Activated CD8-positive, alpha-beta memory T cell treated with anti-CD3 and anti-CD28 coated beads for 4 hours (primary cell): ENCODE measurements around the gene ISOC1.

Experiments used
- DNase-seq, 2 donors: peaks; one replicate each; pipeline ENCODE4 v3.0.0-alpha.2; 2020; ENCODE audit warnings: low read depth in 2 of 2

The ISOC1 gene

DNA sequence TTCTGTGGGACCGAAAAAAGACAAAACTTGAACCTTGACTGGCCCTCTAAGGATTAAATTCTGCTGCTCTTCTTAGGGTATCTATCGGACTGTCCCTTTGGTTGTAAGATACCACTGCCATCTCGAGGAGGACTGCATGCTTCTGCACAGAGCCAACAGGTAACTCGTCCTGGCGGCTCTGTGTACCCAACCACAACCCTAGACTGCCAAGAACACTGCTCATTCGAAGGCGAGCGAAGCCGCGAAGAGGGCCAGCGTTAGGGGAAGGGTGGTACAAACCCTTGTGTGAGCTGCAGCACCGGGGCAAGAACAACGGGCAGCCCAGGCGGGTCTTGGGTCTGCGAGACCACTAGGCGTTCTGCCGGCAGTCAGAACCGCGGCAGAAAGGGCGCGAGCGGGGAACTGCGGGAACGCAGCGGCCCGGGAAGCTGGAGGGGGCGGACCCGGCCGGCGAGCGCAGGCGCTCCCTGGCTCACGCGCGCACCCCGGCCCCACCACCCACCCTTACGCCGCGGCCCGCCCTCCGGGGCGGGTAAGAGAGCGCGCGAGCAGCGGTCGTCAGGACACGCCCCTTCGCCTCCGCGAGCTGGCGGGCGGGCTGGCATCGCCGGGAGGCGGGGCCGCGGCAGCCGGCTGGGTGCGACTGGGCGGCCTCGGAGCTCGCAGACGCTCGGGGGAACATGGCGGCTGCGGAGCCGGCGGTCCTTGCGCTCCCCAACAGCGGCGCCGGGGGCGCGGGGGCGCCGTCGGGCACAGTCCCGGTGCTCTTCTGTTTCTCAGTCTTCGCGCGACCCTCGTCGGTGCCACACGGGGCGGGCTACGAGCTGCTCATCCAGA lies at the start of gene ISOC1:
ISOC1 (plus strand) TSS at position 663 of the 837 bp plus-strand sequence; CDS start at position 681, 18 bp downstream.
- DNase-seq = peak; percentile 81 to 84

GRCh38 chr5:129046151-129046550 lies 48.4 kb upstream of the ISOC1 start:
- no peak for DNase-seq

DNA sequence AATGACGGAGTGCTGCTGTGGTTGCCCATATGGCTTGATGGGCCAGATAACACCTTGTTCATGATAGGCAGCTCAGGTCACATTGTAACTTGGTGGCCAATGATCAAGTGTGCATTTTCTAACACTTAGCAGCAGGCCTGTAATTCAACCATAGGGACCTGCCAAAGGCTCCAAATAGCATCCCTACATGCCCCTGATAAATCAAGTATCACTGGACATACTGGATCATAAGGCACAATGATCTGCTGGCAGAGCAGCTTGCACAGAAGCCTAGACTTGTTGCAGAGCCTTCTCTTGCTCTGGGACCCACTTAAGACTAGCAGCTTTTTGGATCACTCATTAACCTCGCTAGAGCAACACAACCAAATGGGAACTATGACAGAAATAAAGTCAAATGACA lies 46.0 kb upstream of the ISOC1 start:
- no peak for DNase-seq

DNA sequence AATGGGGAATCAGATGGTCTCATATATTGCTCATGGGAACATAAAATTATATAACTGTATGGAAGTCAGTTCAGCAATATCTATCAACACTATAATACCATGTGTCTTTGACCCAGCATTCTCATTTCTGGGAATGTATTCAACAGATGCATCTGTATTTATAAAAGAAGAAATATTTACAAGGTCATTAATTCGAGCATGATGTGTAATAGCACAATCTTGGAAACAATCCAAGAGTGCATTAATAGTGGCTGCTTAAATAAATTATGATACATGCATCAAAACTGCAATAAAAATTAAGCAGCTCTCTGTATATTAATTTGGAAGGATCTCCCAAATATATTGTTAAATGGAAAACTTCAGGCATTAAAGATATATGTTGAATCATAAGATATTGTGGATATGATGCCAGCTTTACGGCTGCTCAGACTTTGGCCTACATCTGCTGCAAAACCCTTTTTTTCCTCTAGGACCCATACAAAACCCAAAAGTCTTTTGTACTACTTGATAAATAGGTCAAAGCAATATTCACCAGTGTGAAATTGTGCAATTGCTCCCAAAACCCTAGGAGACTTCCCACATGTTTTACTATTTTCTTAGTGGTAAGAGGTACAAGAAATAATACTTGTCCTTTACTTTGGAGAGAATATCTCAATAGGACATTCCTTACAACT lies 45.3 kb upstream of the ISOC1 start:
- no peak for DNase-seq

DNA sequence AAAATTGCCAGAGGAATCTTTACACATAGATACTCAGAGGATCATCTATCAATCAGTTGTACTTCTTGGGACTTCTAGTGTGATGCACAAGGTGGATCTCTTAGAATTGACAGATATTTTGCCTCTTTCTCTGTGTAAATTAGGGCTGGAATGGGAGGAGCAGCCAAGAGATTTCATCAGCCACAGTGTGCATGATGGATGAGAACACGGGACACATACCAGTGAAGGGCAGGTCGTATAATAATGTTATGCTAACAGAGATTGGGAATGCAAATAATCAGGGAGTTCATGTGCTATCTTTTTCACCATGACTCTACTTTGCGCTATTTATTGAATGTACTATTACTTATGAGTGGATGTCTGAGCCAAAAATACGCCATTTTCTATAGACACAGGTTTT lies 43.3 kb upstream of the ISOC1 start:
- DNase-seq = no peak

DNA sequence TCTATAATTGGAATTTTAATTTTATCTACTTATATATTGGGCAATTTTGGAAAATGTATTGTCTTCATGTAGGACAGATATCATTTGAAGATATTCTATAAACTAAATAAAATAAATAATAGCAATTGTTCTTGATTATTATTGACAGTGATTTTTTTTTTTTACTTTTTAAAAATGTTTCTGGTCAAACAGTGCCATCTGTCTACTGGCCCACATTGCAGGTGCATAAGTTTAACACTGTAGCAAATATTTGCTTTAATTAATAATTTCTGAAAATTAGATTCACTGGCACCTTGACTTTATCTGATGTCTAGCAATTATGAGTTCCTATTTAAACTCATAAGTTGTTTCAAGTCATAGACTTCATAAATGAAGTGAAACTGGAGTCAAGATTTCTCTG lies 41.1 kb upstream of the ISOC1 start:
- no peak for DNase-seq

- no peak for DNase-seq
These were observed 37.2 kb upstream of the ISOC1 start for GRCh38 chr5:129057329-129057728.

DNA sequence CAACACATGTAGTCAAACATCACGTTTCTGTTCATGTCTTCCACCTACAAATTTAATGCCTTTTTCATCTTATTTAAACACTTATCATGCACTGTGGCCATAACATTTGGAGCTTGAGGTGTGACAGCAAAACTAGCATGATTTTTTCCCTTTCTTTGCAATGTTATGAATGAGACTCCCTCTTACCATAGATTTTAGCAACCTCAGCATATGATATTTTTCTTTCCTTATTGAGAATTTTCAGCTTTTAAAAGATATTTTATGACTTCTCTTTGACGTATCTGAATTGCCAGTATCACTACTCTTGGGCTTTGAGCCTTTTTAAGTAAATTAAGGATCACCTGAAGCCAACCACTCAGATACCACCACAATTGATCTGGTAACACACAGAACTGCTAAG lies 32.7 kb upstream of the ISOC1 start:
- no peak for DNase-seq

DNA sequence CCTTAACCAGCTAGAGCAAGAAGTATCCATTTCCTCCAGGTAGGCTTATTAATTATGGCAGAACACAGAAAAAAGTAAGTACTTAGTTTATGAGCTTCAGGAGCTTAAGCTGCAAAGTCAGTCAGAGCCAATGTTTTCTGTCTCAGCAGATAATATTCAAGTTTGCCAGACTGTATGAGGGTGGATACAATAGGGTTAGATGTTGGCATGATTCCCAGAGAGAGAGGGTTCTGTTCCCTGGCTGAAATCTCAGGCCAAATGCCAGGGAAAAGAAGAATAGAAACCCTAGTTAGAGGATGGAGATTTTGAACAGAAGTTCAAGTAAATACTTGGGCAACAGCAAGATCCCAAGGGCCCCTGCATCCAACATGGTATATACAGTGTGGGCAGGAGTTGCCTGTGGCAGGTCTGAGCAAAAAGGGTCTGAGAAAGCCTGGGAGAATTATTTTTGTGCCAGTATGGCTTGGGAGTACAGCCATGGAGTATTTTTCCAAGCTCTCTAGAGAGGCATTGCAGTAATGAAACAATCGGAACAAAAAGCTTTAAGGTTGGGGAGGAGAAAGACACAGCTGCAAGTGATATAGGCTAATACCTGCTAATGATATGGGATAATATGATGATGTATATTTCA lies 31.0 kb upstream of the ISOC1 start:
- no peak for DNase-seq

- DNase-seq = no peak
These were observed 28.8 kb upstream of the ISOC1 start for GRCh38 chr5:129065721-129066120.

- no peak for DNase-seq
These were observed 26.8 kb upstream of the ISOC1 start for GRCh38 chr5:129067745-129068144.

- no peak for DNase-seq
These were observed 25.3 kb upstream of the ISOC1 start for GRCh38 chr5:129069292-129069691.

- no peak for DNase-seq
These were observed 21.4 kb upstream of the ISOC1 start for GRCh38 chr5:129073111-129073510.

DNA sequence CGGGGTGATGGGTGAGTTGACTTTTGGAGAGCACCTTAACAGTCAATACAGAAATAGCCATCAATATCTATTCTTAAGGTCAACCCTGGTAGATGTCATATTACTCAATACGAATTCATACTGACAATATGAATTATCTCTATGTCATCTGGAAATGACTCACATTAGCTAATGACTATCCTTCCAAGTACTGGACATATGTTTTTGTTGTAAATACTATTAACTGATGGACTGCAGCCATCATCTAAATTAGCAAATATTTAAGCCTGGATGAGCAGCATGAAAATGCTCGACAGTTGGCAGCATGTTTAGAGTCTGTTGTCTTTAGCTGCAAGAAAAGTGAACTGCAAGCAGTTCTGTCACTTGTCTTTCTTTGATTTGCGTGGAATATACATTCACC lies 19.6 kb upstream of the ISOC1 start:
- no peak for DNase-seq

- DNase-seq = no peak
These were observed 17.0 kb upstream of the ISOC1 start for GRCh38 chr5:129077433-129078075.

DNA sequence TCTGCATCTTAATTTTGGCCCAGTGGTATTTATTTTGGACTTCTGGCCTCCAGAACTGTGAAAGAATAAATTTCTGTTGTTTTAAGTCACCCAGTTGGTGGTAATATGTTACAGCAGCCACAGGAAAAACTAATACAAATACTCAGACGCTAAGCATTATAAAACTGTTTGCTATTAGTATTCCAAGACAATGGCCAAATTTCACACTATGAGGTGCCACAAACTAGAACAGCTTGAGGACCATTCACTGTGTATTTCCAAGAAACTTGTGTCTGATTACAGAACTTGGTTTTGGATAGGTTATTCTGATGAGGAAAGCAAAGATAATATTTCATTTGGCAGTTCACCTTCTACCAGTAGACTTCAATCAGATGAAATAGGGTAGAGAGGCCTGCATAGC lies 16.3 kb upstream of the ISOC1 start:
- no peak for DNase-seq

GRCh38 chr5:129078660-129079059 lies 15.9 kb upstream of the ISOC1 start:
- no peak for DNase-seq

DNA sequence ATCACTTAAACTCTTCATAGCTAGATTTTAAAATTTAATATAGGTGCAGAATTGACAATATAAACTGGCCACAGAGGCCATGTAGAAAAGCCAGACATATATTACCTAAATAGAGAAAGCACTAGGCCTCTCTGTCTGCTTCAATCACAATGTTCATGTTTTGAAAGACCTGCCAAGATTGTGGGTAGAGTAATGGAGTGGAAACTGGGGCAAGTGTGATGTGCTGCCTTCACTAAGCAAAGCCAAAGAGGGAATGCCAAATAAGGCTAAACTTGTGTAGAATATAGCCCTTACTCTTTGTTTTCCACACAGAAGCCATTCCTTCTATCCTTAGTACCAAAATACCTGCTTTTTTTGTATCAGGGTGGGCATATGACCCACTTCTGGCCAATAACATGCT lies 15.1 kb upstream of the ISOC1 start:
- DNase-seq = no peak

DNA sequence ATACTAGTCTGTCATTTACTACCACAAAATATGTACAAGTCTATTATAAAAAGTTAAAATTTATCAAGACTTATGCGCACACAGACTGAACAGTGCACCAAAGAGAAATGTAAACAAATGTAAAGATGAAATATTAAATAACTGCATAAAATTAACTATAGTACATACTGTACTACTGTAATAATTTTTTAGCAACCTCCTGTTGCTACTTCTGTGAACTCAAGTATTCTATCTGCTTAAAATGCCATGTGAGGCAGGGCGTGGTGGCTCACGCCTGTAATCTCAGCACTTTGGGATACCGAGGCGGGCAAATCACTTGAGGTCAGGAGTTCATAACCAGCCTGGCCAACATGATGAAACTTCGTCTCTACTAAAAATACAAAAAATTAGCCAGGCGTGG lies 13.8 kb upstream of the ISOC1 start:
- no peak for DNase-seq

DNA sequence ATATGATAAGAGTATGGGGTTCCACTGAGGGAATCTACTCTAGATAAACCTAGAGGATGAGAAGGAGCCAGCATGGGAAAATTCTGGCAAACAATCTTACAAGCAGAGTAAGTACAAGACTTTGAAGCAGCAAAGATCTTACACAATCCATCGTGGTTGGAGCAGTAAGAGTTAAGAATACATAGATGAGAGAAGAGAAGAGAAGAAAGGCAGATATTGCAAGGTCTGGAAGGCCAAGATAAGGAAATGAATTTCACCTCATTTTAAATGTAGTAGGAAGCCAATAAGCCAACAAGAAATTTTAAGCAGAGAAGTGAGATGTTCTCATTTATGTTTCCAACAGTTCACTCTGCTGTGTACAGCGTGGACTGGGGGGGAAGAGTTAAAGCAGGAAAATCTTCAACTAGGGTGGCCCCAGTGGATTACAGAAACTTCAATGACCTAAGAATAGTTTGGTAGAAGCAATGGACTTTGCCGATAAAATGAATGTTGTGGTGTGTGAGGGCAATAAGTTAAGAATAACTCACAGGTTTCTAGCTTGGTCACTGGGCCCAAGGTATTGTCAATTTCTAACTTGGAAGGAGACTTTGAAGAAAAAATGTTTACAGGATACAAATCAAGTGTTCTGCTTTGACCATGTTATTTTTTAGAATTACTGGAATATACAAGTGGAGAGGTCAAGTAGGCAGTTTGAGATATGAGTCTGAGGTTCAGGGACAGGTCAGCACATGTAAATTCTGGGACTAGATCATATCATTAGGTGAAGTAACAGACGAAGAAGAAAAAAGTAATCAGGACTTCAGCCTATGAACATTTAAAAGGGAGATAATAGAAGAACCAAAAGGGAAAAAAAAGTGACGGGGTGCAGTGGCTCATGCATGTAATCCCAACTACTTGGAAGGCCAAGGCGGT lies 12.1 kb upstream of the ISOC1 start:
- no peak for DNase-seq
